ENCODE data around the gene NECTIN1. TPM values are rescaled to one million over a fixed set of nuclear protein-coding genes. Genes with fewer than 3 reads are reported as not detected.

NECTIN1 gene
- total RNA-seq, 1 donor from 2014 or later = 58.2 TPM

DNA sequence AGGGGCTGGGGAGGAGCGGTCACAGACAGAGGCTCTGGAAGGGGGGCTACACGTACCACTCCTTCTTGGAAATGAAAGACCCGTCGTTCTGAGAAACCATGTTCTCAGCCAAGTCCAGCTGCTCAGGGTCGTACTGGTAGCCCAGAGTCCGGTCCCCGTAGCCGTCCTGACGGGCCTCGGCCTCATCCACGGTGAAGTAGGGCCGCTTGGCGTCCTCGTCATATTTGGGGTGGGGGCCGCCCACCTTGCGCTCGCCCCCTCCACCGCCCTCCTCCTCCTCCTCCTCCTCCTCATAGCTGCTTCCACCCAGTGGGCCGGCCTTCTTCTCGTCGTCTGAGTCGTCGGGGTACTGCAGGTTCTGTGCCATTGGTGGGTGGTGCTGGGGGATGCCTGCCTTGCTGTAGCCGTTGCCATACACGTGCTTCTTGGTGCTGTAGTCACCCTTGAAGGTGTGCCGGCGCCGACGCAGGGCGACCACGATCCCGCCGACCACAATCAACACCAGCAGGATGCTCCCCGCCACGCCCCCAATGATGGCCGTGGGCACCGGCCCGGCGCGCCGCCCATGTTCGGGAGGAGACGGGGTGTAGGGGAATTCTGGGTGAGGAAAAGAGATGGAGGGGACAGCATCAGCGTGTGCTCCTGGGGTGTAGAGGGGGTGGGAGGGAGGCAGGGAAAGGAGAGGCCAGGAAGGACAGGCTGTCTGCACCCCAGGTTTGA, 64.1 kb downstream of the NECTIN1 start:
- DNase-seq (ENCODE audit: extremely low spot score in 2 of 2) = no peak
- TF ChIP-seq, protein P1, sequence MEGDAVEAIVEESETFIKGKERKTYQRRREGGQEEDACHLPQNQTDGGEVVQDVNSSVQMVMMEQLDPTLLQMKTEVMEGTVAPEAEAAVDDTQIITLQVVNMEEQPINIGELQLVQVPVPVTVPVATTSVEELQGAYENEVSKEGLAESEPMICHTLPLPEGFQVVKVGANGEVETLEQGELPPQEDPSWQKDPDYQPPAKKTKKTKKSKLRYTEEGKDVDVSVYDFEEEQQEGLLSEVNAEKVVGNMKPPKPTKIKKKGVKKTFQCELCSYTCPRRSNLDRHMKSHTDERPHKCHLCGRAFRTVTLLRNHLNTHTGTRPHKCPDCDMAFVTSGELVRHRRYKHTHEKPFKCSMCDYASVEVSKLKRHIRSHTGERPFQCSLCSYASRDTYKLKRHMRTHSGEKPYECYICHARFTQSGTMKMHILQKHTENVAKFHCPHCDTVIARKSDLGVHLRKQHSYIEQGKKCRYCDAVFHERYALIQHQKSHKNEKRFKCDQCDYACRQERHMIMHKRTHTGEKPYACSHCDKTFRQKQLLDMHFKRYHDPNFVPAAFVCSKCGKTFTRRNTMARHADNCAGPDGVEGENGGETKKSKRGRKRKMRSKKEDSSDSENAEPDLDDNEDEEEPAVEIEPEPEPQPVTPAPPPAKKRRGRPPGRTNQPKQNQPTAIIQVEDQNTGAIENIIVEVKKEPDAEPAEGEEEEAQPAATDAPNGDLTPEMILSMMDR (IDR thresholded peaks at IDR 0.05) = no peak
- TF ChIP-seq POLR2A (IDR thresholded peaks at IDR 0.05) = no peak
- TF ChIP-seq POLR2AphosphoS5 (IDR thresholded peaks at IDR 0.05; ENCODE audit: insufficient read depth in 1 of 2, low read depth in 1 of 2) = no peak
- Histone ChIP-seq H3K36me3 (no peaks in the 10 kb centered on the region), H3K4me3 (no peak overlapping the region), H3K27ac (no peak overlapping the region), H3K9me3 (no peaks in the 10 kb centered on the region), H3K27me3 (no peaks in the 10 kb centered on the region), H3K4me1 (peaks cover 12% of the 10 kb centered on the region)
- intact Hi-C loops (cut with DNase I) = loop anchor here (5.0 kb wide), 1 partner anchor 442 kb away; no protein-coding TSS in a partner anchor

DNA sequence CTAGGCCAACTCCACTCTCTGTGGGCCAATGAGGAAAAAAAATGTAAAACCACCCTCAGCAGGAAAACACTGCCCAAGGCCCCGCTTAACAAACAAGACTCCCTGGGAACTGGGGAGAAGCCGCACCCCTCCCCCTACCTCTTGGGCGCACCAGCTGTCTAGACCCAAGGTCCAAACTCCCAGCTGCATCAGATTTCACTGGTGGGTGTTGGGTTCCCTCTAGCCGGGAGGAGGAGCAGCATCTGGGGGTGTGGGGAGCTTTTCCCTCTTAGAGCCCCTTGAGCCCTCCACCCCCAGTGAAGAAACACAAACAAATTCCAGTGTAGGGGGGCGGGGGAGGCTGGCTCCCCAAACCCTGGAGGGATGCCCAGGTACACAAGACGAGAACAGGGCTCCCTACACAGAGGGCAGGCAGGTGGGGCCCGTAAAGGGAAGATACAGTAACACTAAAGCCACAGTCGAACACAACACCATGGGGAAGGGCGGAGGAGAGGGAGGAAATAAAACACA, 64.9 kb downstream of the NECTIN1 start:
- intact Hi-C loops (cut with DNase I) = no loop called here
- H3K27ac ChIP-seq = no peak overlapping the region
- no peak overlapping the region for H3K4me3 ChIP-seq
- TF ChIP-seq, protein P1 (IDR thresholded peaks at IDR 0.05) = no peak
- no peak for TF ChIP-seq POLR2A (IDR thresholded peaks at IDR 0.05)
- no peak for TF ChIP-seq POLR2AphosphoS5 (IDR thresholded peaks at IDR 0.05; ENCODE audit: insufficient read depth in 1 of 2, low read depth in 1 of 2)
- peaks cover 12% of the 10 kb centered on the region for H3K4me1 ChIP-seq
- no peak for DNase-seq (ENCODE audit: extremely low spot score in 2 of 2)
- H3K27me3 ChIP-seq = no peaks in the 10 kb centered on the region
- H3K36me3 ChIP-seq = no peaks in the 10 kb centered on the region
- no peaks in the 10 kb centered on the region for H3K9me3 ChIP-seq

DNA sequence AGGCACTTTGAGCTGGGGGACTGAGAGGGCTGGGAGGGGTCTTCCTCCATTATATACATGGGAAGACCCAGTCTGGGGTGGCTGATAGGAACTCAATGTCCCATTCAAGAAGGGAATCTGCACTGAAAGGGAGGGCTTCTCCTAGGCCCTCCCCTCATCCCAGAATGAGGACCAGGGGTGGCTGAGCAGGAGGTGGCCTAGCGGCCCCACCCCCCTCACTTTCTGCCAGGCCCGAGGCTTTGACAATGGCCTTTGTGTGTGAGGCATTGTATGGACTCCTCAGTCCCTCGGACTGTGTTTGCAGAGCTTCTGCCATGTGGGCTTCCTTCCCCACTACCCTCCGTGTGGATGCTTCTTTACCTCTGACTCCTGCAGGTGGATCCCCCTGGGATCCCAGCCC, 65.7 kb downstream of the NECTIN1 start:
- no peaks in the 10 kb centered on the region for H3K27me3 ChIP-seq
- intact Hi-C loops (cut with DNase I) = no loop called here
- no peak for DNase-seq (ENCODE audit: extremely low spot score in 2 of 2)
- peaks cover 12% of the 10 kb centered on the region for H3K4me1 ChIP-seq
- no peak overlapping the region for H3K4me3 ChIP-seq
- H3K27ac ChIP-seq = no peak overlapping the region
- H3K36me3 ChIP-seq = no peaks in the 10 kb centered on the region
- TF ChIP-seq POLR2A (IDR thresholded peaks at IDR 0.05) = no peak
- no peak for TF ChIP-seq POLR2AphosphoS5 (IDR thresholded peaks at IDR 0.05; ENCODE audit: insufficient read depth in 1 of 2, low read depth in 1 of 2)
- TF ChIP-seq, protein P1 (IDR thresholded peaks at IDR 0.05) = no peak
- no peaks in the 10 kb centered on the region for H3K9me3 ChIP-seq

DNA sequence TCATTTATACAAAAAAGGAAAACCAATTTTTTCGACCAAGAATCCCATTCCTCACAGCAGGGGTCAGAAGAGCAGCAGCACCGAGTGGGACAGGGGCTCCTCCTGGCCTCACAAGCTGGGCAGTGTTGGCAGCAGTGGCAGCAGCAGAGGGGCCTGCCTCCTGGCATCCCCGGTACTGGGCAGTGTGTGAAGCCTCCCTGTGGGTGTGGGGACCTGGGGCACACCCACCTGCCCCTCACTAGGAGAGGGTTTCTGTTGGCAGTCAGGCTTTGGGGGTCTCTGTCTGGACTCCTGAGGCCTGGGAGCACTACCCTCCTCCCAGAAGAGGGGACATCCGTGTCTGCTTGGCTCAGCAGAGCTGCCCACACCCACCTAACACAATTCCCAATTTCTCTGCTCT, 67.8 kb downstream of the NECTIN1 start:
- no peaks in the 10 kb centered on the region for H3K9me3 ChIP-seq
- no peak overlapping the region for H3K27ac ChIP-seq
- TF ChIP-seq POLR2A (IDR thresholded peaks at IDR 0.05) (no peak), POLR2AphosphoS5 (IDR thresholded peaks at IDR 0.05; ENCODE audit: insufficient read depth in 1 of 2, low read depth in 1 of 2) (no peak)
- TF ChIP-seq, protein P1 (IDR thresholded peaks at IDR 0.05) = no peak
- intact Hi-C loops (cut with DNase I) = no loop called here
- DNase-seq (ENCODE audit: extremely low spot score in 2 of 2) = no peak
- no peaks in the 10 kb centered on the region for H3K36me3 ChIP-seq
- H3K4me1 ChIP-seq = peaks cover 2% of the 10 kb centered on the region
- H3K27me3 ChIP-seq = no peaks in the 10 kb centered on the region
- H3K4me3 ChIP-seq = no peak overlapping the region
